ENCODE results near the gene ZNHIT1.

The ZNHIT1 gene

DNA sequence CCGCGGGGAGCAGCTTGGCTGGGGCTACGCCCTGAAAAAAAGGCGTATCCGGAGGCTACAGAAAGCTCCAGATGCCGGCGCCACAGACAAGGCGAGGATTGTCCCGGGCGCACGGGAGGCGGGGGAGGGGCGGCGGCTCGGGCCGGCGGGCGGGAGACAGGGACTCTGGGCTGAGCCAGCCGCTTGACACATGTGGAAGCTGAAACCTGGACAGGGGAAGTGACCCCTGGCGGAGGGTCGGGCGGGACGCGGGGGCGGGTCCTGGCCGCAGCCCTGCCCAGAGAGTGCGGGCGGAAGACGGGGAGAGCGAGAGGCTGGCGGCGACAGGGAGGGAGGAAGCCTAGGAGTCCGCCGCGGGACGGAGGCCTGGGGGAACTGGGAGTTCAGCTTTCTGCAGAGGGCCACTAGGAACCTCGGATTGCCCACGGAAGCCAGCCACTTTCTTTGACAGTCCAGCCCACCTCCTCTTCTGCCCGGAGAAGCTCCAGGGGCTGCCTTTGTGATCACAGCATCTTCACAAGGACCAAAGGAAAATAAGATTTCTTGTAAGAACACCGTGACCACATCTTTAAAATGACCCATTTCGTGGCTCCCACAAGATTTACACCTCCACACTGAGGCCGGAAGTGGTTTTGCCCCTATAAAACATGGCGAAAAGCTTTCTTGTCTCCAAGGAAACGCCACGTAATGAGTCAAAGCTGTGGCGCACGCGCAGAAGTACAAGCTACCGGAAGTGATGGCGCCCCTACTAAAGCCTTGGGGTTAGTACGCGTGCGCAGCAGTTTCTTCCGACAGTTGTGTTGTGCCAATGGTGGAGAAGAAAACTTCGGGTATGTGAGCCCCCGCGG lies at the start of gene ZNHIT1, which contains the start of gene PLOD3:
TSS of gene ZNHIT1 (plus strand) at position 778 of the 848 bp plus-strand sequence. CDS start at position 809, 31 bp downstream.
TSS of gene PLOD3 (minus strand) at position 194 of the 848 bp plus-strand sequence. CDS start 307 bp downstream, outside the sequence.
- DNase-seq = peak; percentile 95 to 96

GRCh38 chr7:101168412-101169049 lies 49.4 kb upstream of the ZNHIT1 start:
- no peak for DNase-seq

GRCh38 chr7:101169110-101169837 lies 48.7 kb upstream of the ZNHIT1 start:
- no peak for DNase-seq

DNA sequence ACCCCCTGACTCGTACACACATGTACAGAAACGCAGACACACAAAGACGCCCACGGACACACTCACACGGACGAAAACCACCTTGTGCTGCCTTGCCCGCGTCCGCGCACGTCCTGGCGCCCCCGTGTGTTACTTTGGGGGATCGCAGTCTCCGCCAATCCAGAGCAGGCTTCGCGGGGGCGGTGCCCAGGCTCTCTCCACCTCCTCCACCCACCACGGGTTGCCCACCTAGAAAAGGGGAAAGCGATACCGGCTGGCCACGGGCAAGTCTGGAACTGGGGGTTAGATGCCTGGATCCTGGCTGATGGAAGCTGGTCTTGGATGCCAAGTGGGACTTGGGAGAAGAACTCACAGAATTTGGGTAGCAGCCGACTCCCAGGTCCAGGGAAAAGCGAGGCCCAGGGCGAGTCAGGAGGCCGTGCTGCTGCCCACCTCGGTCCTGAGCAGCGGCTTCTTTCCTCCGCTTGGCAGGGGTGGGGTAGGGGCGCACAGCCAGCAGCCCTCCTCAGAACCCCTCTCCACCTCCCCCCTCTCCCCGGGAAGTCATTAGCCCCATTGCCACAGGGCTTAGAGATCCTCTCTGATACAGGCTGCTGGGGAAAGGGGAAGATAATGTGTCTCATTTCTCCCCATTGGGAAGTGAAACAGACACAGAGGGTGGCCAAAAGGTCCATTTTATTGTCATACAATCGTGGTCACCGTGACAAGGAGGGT lies 48.0 kb upstream of the ZNHIT1 start:
- peak; percentile 18 to 24 for DNase-seq

DNA sequence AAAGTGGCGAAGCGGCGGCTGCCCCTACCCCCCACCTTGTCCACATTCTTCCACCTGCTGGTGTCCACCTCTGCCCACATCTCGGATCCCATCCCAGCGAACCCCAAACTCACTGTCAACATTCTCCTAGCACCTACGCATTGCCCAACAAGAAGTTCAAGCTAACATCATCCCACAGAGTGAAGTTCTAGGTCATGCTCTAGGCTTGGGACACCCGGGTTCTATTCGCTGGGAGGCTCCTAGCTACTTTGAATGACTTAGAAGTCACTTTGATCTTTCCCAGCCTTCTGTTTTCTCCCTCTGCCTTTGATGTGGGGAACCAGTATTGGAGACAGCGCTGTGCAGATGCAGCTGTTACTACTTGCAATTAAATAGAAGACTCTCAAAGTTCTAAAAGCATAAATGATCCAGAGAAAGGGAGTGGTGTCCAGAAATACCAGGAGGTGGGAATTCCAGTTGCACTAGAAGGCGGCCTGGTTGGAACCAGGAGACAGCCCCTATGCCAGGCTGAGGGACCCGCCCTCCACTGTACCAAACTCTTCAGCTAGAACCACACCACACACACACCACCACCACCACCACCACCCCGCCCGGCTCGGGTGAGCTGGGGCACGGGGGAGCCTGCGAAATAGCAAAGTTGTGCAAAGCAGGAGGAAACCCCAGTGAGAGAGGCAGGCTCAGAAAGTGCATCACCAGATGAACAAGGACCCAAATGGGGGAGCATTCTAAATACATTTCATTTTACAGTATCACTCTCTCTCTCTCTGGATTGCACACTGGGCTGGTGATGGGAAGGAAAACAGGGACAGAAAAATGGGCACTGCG lies 47.1 kb upstream of the ZNHIT1 start:
- DNase-seq = no peak

DNA sequence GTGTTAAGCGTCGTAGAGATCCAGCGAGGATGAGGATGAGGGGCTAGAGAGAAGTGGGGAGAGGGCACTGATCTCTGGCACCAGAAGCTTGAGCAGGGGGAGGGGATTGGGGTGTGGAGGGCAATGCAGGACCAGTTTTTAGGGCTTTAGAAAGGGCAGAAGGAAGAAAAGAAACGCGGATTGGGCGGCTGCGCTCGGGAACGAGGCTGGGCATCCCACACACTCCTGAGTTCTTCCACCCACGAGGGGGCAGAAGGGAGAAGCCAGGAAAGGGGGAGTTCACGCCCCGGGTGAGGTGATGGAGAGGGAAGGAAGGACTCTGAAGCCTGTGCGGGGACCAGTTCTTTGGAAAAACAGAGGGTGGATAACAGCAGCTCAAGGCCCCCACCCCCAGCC lies 46.5 kb upstream of the ZNHIT1 start:
- no peak for DNase-seq

DNA sequence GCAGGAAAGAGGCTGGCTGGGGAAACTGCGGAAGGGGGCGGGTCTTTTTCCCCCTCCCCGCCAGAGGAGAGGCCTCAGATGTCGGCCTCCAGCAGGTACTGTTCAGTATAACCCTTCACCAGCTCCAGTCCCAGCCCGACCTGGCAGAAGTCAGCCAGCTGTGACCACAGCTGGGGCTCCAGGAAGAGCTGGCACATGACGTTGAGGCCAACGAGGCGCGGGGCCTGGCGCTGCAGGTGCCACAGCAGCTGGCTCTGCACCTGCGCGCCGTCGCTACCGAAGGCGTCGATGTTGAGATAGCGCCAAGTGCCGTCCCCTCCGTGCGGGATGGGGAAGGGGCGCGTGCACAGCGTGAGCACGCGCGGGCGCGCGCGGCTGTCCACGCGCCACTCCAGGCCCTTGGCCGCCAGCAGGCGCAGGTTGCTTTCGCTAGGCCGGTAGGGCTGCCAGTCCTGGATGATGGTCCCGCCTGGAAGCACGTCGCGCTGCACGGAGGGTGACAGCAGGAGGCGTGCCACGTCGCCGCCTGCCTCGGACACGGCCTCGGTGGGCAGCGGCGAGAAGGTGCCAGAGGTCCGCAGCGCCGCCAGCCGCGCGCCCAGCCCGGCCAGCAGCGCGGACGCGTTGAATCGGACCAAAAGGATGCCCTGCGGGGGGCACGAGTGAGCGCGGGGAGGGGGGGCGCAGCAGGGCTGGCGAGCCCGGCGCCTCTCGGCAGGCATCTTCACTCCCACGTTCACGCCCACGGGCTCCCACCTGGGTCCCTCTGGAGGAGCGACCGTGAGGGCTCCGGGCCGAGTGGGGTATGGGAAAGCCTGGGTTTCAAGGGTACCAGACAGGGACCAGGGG lies 45.7 kb upstream of the ZNHIT1 start:
- DNase-seq = no peak

GRCh38 chr7:101172854-101173751 lies 44.9 kb upstream of the ZNHIT1 start:
- no peak for DNase-seq

- no peak for DNase-seq
These were observed 44.2 kb upstream of the ZNHIT1 start for GRCh38 chr7:101173752-101174244.

DNA sequence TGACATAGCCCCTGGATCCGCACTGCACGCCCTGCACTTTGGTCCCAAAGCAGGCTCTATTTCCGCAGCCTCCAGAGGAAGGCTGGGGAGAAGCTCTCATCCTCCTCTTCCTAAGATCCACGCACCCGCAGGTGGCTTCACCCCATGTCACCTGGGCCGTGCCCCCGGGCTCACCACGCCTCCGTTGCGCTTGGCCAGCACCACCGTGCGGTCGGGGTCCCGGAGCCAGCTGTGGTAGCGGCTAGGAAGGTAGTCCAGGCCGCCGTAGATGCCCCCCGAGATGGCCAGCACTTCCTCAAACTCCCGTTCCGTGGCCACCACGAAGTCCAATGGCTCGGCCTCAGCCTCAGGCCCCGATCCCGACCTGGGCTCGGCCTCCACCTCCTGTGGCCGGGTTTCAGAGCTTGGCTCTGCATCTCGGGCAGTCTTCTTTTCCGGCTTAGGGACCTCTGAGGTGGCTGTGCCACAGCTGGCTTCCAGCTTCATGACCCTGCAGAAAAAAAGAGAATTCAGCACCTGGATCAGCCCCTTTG lies 43.6 kb upstream of the ZNHIT1 start:
- DNase-seq = no peak

- DNase-seq = no peak
These were observed 42.3 kb upstream of the ZNHIT1 start for GRCh38 chr7:101175664-101176063.

DNA sequence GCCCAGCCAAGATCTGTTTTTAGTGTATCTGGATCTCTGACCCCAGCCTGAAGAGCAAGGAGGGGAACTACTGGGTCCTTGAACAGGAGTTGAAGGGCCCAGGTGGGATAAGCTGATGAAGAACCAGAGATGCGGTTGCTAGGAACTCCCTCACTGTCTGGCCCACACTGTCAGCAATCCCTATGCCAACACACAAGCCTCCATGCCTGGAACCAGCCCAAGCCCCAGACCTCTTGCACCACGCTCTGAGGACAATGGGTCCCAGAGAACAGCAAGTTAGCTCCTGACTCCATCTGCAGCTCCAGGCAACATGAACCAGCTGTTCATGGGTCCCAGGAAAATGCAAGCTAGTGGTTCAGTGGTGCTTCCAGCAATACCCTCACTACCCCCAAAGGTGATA lies 40.3 kb upstream of the ZNHIT1 start:
- no peak for DNase-seq

DNA sequence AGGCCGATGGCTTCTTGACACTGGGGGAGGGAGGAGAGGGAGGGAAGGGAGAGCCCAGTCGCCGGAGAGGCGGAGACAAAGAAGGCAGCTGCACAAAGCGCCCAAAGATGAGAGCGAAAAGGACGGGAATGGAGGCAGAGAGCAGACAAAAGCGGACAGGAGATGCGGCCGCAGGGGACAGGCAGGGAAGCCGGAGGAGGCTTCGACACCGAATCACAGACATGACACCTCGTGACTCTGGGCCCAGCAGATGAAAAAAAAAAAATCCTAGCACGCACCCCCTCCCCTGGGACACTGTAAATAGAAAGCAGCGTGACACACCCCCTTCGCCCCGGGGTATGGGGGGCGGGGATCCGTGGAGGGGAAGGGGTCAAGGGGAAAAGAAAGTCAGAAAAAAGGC lies 38.8 kb upstream of the ZNHIT1 start:
- DNase-seq = no peak

DNA sequence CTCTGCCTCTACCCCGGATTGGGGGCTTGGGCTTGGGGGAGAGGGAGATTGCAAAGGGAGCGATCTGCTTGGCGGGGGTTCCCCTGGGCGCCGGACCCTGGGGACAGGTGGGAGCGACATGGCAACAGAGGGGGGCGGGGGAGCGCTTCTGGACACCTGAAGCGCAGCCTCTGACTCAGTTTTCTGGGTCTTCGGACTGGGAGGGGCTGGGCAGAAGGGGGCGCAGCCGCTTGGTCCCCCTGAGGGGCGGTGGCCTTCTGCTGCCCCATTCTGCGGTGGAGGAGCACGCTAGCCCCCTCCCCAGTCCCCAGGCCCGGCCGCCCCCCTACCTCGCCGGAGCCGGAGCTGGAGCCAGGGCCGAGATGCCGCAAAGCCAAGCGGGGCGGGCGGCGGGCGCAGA lies 38.3 kb upstream of the ZNHIT1 start:
- no peak for DNase-seq

GRCh38 chr7:101180130-101180755 lies 37.7 kb upstream of the ZNHIT1 start, which contains the start of gene NAT16:
Gene NAT16 (minus strand): TSS chr7:101180293. CDS start chr7:101174807, 5,486 bp downstream.
- DNase-seq = no peak

GRCh38 chr7:101185258-101185839 lies 32.6 kb upstream of the ZNHIT1 start:
- no peak for DNase-seq

GRCh38 chr7:101186194-101186593 lies 31.8 kb upstream of the ZNHIT1 start:
- DNase-seq = no peak

DNA sequence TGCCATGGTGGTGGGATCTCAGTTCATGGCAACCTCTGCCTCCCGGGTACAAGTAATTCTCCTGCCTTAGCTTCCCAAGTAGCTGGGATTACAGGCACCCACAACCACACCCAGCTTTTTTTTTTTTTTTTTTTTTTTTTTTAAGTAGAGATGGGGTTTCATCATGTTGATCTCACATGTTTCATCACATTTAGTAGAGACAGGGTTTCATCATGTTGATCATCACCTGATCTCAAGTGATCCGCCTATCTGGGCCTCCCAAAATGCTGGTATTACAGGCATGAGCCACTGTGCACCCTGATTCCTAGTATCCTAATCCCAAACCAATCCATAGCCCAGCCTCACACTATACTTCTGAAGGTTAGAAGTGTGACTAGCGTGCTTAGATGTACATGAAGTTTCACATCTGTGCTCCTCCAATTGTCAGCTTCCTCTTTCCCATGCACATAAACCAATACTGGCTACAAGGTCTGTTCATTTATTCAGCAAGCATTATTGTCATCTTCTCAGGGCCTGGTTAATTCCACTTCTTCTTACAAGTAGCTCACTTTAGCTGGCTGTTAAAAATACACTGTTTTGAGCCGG lies 31.0 kb upstream of the ZNHIT1 start:
- DNase-seq = peak in 1 of 2 experiments; percentile 19
